ENCODE results near the gene OR51I1. TPM values are rescaled to one million over a fixed set of nuclear protein-coding genes. Genes with fewer than 3 reads are reported as not detected.

OR51I1 gene
- total RNA-seq, 4 donors from 2014 or later: not detected

- no peak for DNase-seq (ENCODE audit: low spot score in 2 of 2)
- intact Hi-C loops (cut with DNase I; ENCODE audit: low total_unique reads): no loop called here
- no peak for TF ChIP-seq CTCF (IDR thresholded peaks at IDR 0.05)
- TF ChIP-seq POLR2A (IDR thresholded peaks at IDR 0.05): no peak
- no peak overlapping the region for H3K4me3 ChIP-seq (ENCODE audit: low read depth, poor library complexity, severe bottlenecking)
Measured at GRCh38 chr11:5398936-5399335, 42.4 kb downstream of the OR51I1 start.

- TF ChIP-seq POLR2A (IDR thresholded peaks at IDR 0.05): no peak
- no peak for TF ChIP-seq CTCF (IDR thresholded peaks at IDR 0.05)
- intact Hi-C loops (cut with DNase I; ENCODE audit: low total_unique reads): no loop called here
Measured at GRCh38 chr11:5394091-5394490, 47.2 kb downstream of the OR51I1 start.

More at GRCh38 chr11:5394091-5394490, 47.2 kb downstream of the OR51I1 start:
- no peak overlapping the region for H3K4me3 ChIP-seq (ENCODE audit: low read depth, poor library complexity, severe bottlenecking)
- DNase-seq (ENCODE audit: low spot score in 2 of 2): no peak

Other genes with a start within 250 kb of the OR51I1 start
- not detected for gene OR51V1, start 240.8 kb downstream of the OR51I1 start, total RNA-seq
- 10 to 100 TPM in 2 of 4 donors, 1 to 10 TPM in 1, under 1 TPM in 1; 0.56 to 65.8 (median 13.1) TPM for gene HBB, start 214.4 kb downstream of the OR51I1 start, total RNA-seq
- not detected for gene HBD, start 207.0 kb downstream of the OR51I1 start, total RNA-seq
- gene HBG1, start 191.7 kb downstream of the OR51I1 start, total RNA-seq: not detected
- gene HBG2, start 186.7 kb downstream of the OR51I1 start, total RNA-seq: not detected
- gene HBE1, start 171.6 kb downstream of the OR51I1 start, total RNA-seq: not detected
- gene OR51B4, start 139.6 kb downstream of the OR51I1 start, total RNA-seq: not detected
- gene OR51B2, start 117.2 kb downstream of the OR51I1 start, total RNA-seq: not detected
- gene OR51B5, start 98.0 kb downstream of the OR51I1 start, total RNA-seq: not detected
- not detected for gene OR51B6, start 90.0 kb downstream of the OR51I1 start, total RNA-seq
- gene OR51M1, start 57.7 kb downstream of the OR51I1 start, total RNA-seq: not detected
- gene OR51Q1, start 19.4 kb downstream of the OR51I1 start, total RNA-seq: not detected
- not detected for gene OR51I2, start 7.8 kb upstream of the OR51I1 start, total RNA-seq
- not detected for gene OR52D1, start 47.2 kb upstream of the OR51I1 start, total RNA-seq
- gene UBQLN3, start 68.4 kb upstream of the OR51I1 start, total RNA-seq: under 1 TPM in 1 of 4 donors, not detected in 3; 0.13 TPM
- 1 to 10 TPM in 1 of 4 donors, under 1 TPM in 3; 0.12 to 1.8 (median 0.48) TPM for gene UBQLNL, start 75.2 kb upstream of the OR51I1 start, total RNA-seq
- not detected for gene OR52H1, start 107.0 kb upstream of the OR51I1 start, total RNA-seq
- gene OR52B6, start 139.4 kb upstream of the OR51I1 start, total RNA-seq: not detected
- 1 to 10 TPM; 1.0 to 2.7 (median 2.0) TPM for gene TRIM6, start 155.1 kb upstream of the OR51I1 start, total RNA-seq
- gene TRIM34, start 183.5 kb upstream of the OR51I1 start, total RNA-seq: 10 to 100 TPM in 1 of 4 donors, 1 to 10 TPM in 3; 2.7 to 10.3 (median 6.9) TPM
- gene TRIM5, start 243.6 kb upstream of the OR51I1 start, total RNA-seq: 10 to 100 TPM in 2 of 4 donors, 1 to 10 TPM in 2; 8.3 to 16.1 (median 10.8) TPM
- 10 to 100 TPM in 2 of 4 donors, 1 to 10 TPM in 2; 5.9 to 12.5 (median 9.2) TPM for gene TRIM22, start 248.3 kb upstream of the OR51I1 start, total RNA-seq